Mesenteric fat pad (tissue), 1 donor: ENCODE measurements around the gene CHCHD6. TPM values are rescaled to one million over a fixed set of nuclear protein-coding genes. Genes with fewer than 3 reads are reported as not detected.
A peak's percentile ranks its signal among the peaks of the same experiment; 100 is the strongest.

Source experiments
- DNase-seq: peaks from one replicate; pipeline ENCODE4 v3.0.0-alpha.2; 2020; ENCODE audit warnings: low spot score
- total RNA-seq: library from RNA; stranded (reverse); fragmentation: NEBNext Ultra II Directional; extraction: Animal tissue kit (Norgen Biotek cat#: 25700); gene quantifications from one replicate; pipeline ENCODE4 v1.2.1, GENCODE V29; 2021
- donor health status: DM: yes; HTN: yes; CAD: no.

Gene CHCHD6
- total RNA-seq, 1 donor from 2014 or later, result 10.9 TPM

DNA sequence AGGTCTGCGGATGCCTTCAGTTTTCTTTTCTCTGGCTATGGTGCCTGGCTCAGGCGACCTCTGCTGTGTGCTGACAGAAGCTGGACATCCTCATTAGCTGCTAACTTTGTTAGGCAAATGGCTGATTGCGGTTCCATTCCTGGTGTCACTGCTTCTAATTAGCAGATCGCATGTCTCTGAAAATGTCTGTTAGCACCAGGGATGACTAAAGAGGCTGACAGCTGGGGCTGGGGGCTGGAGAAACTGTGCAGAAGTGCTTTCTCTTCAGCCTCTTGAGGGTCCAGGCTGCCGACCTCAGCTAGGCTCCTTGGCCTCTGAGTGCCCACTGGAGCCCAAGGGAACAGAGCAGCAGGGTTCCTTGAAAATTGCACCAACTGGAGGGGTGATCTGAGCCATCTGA is 39.3 kb downstream of the CHCHD6 start:
- no peak for DNase-seq

- DNase-seq, result no peak
Measured at GRCh38 chr3:126743781-126744180, 39.7 kb downstream of the CHCHD6 start.

- DNase-seq, result no peak
Measured at GRCh38 chr3:126745760-126746394, 41.8 kb downstream of the CHCHD6 start.

GRCh38 chr3:126746395-126747177 is 42.5 kb downstream of the CHCHD6 start:
- no peak for DNase-seq

GRCh38 chr3:126747768-126748167 is 43.7 kb downstream of the CHCHD6 start:
- no peak for DNase-seq

DNA sequence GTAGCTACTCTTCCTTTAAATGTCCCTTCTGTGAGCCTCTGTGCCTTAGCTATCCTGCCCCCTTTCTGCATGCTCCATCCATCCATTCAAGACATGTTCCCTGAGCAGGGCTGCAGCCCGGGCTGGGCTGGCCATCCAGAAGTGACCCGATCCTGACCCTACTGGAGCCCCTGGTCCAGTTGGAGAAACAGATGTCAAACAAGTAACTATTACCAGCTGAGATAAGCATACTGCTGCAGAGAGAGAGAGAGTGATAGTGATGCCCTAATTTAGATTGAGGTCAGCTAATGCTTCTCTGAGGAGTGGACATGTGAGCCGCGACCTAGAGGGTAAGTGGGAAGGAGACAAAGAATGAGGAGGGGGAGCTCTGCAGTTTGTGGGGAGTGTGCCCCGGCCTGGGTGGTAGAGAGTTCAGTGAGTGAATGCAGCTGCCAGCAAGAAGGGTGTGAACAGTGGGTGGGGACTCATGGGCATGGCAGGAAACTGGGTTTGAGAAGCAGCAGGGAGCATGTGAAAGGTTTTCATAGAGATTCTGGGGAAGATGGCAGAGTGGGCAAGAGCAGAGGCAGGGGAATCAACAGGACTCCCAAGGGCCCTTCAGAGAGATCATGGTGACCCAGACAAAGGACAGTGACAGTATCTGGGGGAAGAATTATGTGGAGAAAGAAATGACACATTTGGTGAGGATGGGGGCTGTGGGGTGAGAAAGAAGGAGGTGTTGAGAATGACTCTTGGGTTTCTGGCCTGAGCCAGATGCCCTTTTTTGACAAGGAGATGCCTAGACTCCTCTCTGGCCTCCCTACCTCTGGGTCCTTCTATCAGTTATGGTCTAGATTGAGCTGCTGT is 44.9 kb downstream of the CHCHD6 start:
- DNase-seq, result peak; percentile 81

DNA sequence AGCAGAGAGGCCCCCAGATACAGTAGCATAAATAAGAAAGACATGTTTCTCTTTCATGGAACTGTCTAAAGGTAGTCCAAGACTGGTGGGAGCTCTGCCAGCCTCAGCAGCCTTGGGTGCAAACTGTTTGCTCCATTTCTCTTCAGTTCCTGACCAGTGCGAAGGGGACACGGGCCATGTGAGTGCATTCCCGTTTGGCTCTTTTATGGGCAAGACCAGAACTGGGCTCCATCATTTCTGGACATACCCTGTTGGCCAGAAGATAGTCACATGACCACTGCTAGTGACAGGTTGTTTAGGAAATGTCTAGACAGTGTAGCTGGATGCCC is 45.5 kb downstream of the CHCHD6 start:
- DNase-seq, result no peak

DNA sequence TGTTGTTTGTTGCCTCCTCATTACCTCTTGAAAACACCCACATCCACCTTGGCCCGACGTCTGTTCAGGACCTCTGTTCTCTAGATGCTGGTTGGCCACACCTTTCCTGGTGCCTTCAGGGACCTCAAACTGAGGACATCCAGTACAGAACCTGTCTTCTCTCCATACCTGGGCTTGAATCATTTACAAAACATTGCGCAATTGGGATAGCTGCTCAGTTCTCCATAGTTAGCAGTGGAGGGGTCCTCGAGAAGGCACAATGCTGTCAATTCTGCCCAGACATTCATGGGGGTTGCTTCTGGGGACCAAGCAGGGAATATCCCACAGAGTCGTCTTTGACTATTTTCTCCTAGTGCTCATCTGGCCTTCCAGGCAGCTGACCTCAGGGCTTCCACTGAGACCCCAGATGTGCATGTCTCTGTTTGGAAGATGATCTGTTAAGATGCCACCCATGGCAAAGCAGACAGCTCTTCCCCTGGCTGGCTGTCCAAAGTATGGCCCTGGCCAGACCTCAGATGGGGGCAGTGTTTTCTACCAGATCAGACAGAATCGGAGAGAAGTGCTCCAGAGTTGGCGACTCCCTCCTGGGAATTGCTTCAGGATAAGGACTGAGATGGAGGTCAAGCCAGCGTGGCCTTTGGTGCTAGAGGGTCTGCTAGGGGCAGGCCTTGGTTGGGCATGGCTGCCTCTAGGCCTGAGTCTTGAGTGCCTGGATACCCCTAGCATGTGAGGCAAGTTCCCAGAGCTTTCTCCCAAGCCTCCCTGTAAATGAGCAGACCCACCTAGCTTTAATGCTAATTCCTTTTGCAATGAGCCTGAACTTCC is 46.1 kb downstream of the CHCHD6 start:
- peak; percentile 69 for DNase-seq

DNA sequence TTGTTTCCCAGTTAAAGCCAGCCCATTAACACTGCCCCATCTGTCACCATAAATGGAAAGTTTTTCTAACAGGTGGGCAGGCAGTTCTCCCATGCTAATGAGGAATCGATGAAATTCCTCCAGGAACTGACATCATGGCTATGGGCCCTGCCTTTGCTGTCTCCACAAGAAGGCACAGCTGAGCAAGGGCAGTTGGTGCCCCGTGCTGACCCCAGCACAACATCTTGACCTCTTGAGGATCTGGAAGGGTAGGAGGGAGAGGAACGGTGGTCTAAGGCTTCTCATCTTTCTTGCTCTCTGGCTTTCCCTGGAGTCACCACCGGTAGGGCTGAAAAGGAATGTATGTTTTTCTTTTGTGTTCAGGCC is 46.7 kb downstream of the CHCHD6 start:
- no peak for DNase-seq

- DNase-seq, result no peak
Measured at GRCh38 chr3:126751611-126752302, 47.7 kb downstream of the CHCHD6 start.

DNA sequence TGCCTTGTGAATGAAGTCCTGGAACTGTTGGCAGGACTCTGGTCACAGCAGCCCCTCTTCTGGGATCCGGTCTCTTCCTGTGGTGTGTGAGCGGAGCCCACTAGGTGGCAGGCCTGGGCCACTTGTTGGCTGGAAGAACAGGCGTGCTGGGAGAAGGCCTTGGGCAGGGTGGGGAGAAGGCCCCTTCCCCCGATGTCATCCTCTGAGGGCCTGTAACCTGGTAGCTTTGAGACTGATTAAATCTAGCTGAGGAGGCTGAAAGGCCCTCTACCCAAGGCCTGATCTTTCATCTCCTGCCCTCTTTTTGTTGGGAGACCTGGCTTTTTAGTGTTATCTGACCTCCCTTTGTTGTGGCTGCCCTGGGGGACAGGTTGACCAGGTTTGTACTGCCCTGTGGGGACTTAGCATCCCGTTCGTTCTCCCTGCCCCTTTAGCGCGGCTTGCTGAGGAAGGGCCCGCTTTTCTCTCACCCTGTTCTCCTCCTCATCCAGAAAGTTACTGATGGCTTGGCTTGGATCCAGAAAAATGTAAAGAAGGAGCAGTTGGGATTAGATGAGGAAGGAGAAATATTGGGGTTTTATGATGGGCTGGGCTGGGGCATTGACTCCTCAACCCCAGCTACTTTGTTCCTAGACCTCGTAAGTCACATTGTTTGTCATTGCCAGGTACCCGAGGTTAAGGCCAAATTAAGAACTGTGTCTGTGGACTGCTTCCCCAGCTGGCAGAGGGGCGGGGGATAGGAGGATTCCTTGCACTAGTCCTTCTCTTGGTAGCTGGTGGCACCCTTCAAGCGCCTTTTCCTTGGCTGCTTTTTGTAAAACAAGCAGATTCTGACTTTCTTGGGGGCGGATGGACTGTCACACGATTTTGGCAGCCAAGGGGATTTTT is 48.5 kb downstream of the CHCHD6 start:
- DNase-seq, result peak; percentile 93

- DNase-seq, result peak; percentile 83
Measured at GRCh38 chr3:126753191-126754160, 49.4 kb downstream of the CHCHD6 start.

GRCh38 chr3:126755866-126756265 is 51.8 kb downstream of the CHCHD6 start:
- no peak for DNase-seq

DNA sequence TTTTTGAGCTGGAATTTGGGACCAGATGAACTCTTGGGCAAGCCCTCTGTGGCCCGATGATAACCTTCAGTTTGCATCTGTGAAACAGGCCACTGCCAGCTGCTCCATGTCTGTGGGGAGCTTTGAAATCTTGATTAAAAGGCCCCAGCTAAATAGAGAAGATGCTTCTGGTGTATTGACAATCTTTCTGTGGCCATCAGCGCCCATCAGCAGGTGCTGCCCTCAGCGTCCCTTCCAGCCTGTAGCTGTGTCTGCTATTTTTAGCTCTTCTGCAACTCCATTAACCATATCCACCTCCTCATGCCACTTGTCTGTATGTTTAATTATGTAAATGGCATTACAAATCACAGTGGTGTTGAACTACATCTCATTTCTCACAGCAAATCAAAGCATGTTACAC is 54.0 kb downstream of the CHCHD6 start:
- DNase-seq, result no peak

DNA sequence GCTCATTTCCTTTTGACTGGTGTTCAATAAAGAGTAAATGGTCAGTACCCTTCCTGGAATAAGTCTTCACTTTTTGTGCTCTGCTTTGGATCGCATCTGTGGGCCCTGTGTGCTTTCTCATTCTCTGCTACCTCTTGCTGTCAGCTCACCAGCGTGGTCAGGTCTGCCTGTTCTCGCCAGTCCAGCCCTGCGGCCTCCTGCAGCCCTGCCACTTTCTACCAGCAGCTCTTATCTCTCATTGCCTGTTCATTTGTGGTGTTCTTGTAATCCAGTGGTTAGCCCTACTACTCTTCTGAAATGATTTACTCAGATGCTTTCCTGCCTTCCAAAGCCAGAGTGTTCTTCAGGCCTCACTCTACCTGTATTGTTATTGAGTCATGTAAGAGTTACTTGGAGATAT is 54.8 kb downstream of the CHCHD6 start:
- no peak for DNase-seq

- DNase-seq, result no peak
Measured at GRCh38 chr3:126760541-126760940, 56.5 kb downstream of the CHCHD6 start.

GRCh38 chr3:126763035-126763434 is 59.0 kb downstream of the CHCHD6 start:
- no peak for DNase-seq
